ENCODE measurements around the gene ITGA6. TPM values are rescaled to one million over a fixed set of nuclear protein-coding genes. Genes with fewer than 3 reads are reported as not detected.

The ITGA6 gene
- total RNA-seq, 4 donors from 2014 or later: 29.9 to 46.5 (median 36.6) TPM

- no peaks in the 10 kb centered on the region for H3K9me3 ChIP-seq
- no peak overlapping the region for H3K27ac ChIP-seq (replicated peaks in 1 of 4)
- no peak for DNase-seq (ENCODE audit: extremely low spot score)
- TF ChIP-seq POLR2A (IDR thresholded peaks at IDR 0.05; ENCODE audit: low read depth): no peak
- no peaks in the 10 kb centered on the region for H3K36me3 ChIP-seq
- 69% methylated on average over 2 of the region's 2 CpGs for WGBS
- H3K4me3 ChIP-seq: no peak overlapping the region
- H3K4me1 ChIP-seq: peaks cover 15 to 28% (median 17%) of the 10 kb centered on the region in 4 donors
- no peaks in the 10 kb centered on the region for H3K27me3 ChIP-seq
- intact Hi-C loops (cut with DNase I): no loop called here
These were observed 28.9 kb upstream of the ITGA6 start for GRCh38 chr2:172398440-172398839.

GRCh38 chr2:172399765-172400164 lies 27.6 kb upstream of the ITGA6 start:
- Histone ChIP-seq H3K4me3 (no peak overlapping the region), H3K36me3 (no peaks in the 10 kb centered on the region), H3K4me1 (peaks cover 5 to 23% (median 15%) of the 10 kb centered on the region in 4 donors), H3K27ac (replicated peaks in 1 of 4) (no peak overlapping the region), H3K27me3 (no peaks in the 10 kb centered on the region), H3K9me3 (no peaks in the 10 kb centered on the region)
- DNase-seq (ENCODE audit: extremely low spot score): no peak
- TF ChIP-seq EP300 (IDR thresholded peaks at IDR 0.05) (no peak), POLR2A (IDR thresholded peaks at IDR 0.05; ENCODE audit: low read depth) (no peak), CTCF (IDR thresholded peaks at IDR 0.05) (no peak), POLR2AphosphoS5 (IDR thresholded peaks at IDR 0.05) (no peak)
- intact Hi-C loops (cut with DNase I): no loop called here
- 98% methylated on average over 5 of the region's 5 CpGs for WGBS

- H3K4me3 ChIP-seq: no peak overlapping the region
- WGBS: 69% methylated on average over 1 of the region's 1 CpG
- TF ChIP-seq POLR2AphosphoS5 (IDR thresholded peaks at IDR 0.05) (no peak), POLR2A (IDR thresholded peaks at IDR 0.05; ENCODE audit: low read depth) (no peak), EP300 (IDR thresholded peaks at IDR 0.05) (no peak), CTCF (IDR thresholded peaks at IDR 0.05) (no peak)
- DNase-seq (ENCODE audit: extremely low spot score): no peak
- no peaks in the 10 kb centered on the region for H3K36me3 ChIP-seq
- no peak overlapping the region for H3K27ac ChIP-seq (replicated peaks in 1 of 4)
- peaks cover 0 to 18% (median 5%) of the 10 kb centered on the region in 4 donors for H3K4me1 ChIP-seq
- H3K9me3 ChIP-seq: no peaks in the 10 kb centered on the region
- H3K27me3 ChIP-seq: no peaks in the 10 kb centered on the region
- intact Hi-C loops (cut with DNase I): no loop called here
These were observed 25.2 kb upstream of the ITGA6 start for GRCh38 chr2:172402198-172402597.

- intact Hi-C loops (cut with DNase I): no loop called here
- TF ChIP-seq POLR2AphosphoS5 (IDR thresholded peaks at IDR 0.05): no peak
- no peak for TF ChIP-seq CTCF (IDR thresholded peaks at IDR 0.05)
- TF ChIP-seq POLR2A (IDR thresholded peaks at IDR 0.05; ENCODE audit: low read depth): no peak
- TF ChIP-seq EP300 (IDR thresholded peaks at IDR 0.05): no peak
- Histone ChIP-seq H3K36me3 (no peaks in the 10 kb centered on the region), H3K4me3 (no peak overlapping the region), H3K27me3 (no peaks in the 10 kb centered on the region), H3K4me1 (peaks cover 0 to 20% (median under 1%) of the 10 kb centered on the region in 4 donors), H3K27ac (replicated peaks in 1 of 4) (peak overlapping the region in 3 of 4 donors; percentile 31 to 52 (median 35)), H3K9me3 (no peaks in the 10 kb centered on the region)
- no peak for DNase-seq (ENCODE audit: extremely low spot score)
- 96% methylated on average over 4 of the region's 4 CpGs for WGBS
These were observed 24.0 kb upstream of the ITGA6 start for GRCh38 chr2:172403402-172403801.

GRCh38 chr2:172403881-172404468 lies 23.4 kb upstream of the ITGA6 start:
- Histone ChIP-seq H3K4me3 (no peak overlapping the region), H3K4me1 (peaks cover 0 to 23% (median 0%) of the 10 kb centered on the region in 4 donors), H3K9me3 (no peaks in the 10 kb centered on the region), H3K36me3 (no peaks in the 10 kb centered on the region), H3K27me3 (no peaks in the 10 kb centered on the region), H3K27ac (replicated peaks in 1 of 4) (peak overlapping the region in 2 of 4 donors; percentile 31 to 52)
- WGBS: 75% methylated on average over 5 of the region's 5 CpGs
- TF ChIP-seq POLR2A (IDR thresholded peaks at IDR 0.05; ENCODE audit: low read depth) (no peak), POLR2AphosphoS5 (IDR thresholded peaks at IDR 0.05) (no peak), CTCF (IDR thresholded peaks at IDR 0.05) (no peak), EP300 (IDR thresholded peaks at IDR 0.05) (no peak)
- no peak for DNase-seq (ENCODE audit: extremely low spot score)
- intact Hi-C loops (cut with DNase I): no loop called here
